Ureter (tissue), 1 donor: Measurements from ENCODE around the gene KRT6A. TPM values are rescaled to one million over a fixed set of nuclear protein-coding genes. Genes with fewer than 3 reads are reported as not detected.

Experiments used
- total RNA-seq: library from RNA; stranded (reverse); gene quantifications from one replicate; pipeline ENCODE4 v1.2.4, GENCODE V29; 2023
- donor health status: DM: yes; HTN: yes; CAD: no.

KRT6A gene
- total RNA-seq, 1 donor from 2014 or later, result 28.7 TPM

Other genes starting within 250 kb of the KRT6A start
- 0.62 TPM for gene KRT86, start 218.6 kb downstream of the KRT6A start, total RNA-seq
- not detected for gene KRT81, start 201.7 kb downstream of the KRT6A start, total RNA-seq
- not detected for gene KRT83, start 171.9 kb downstream of the KRT6A start, total RNA-seq
- not detected for gene KRT85, start 125.8 kb downstream of the KRT6A start, total RNA-seq
- not detected for gene KRT84, start 107.6 kb downstream of the KRT6A start, total RNA-seq
- not detected for gene KRT82, start 86.9 kb downstream of the KRT6A start, total RNA-seq
- gene KRT75, start 58.9 kb downstream of the KRT6A start, total RNA-seq, result not detected
- gene KRT6B, start 41.1 kb downstream of the KRT6A start, total RNA-seq, result 0.36 TPM
- 0.39 TPM for gene KRT6C, start 19.5 kb downstream of the KRT6A start, total RNA-seq
- gene KRT5, start 27.1 kb upstream of the KRT6A start, total RNA-seq, result 388 TPM
- not detected for gene KRT71, start 59.9 kb upstream of the KRT6A start, total RNA-seq
- gene KRT74, start 80.6 kb upstream of the KRT6A start, total RNA-seq, result 0.26 TPM
- gene KRT72, start 108.2 kb upstream of the KRT6A start, total RNA-seq, result not detected
- gene KRT73, start 125.3 kb upstream of the KRT6A start, total RNA-seq, result not detected
- not detected for gene KRT2, start 159.0 kb upstream of the KRT6A start, total RNA-seq
- not detected for gene KRT1, start 187.2 kb upstream of the KRT6A start, total RNA-seq
- not detected for gene KRT77, start 210.3 kb upstream of the KRT6A start, total RNA-seq